Effector CD8-positive, alpha-beta T cell (primary cell): ENCODE measurements around the gene GRIN2C.

Source experiments
- DNase-seq: peaks from one replicate; lab custom pipeline; 2025; lab: John Stamatoyannopoulos, UW

The GRIN2C gene

GRCh38 chr17:74822335-74822938, 37.2 kb downstream of the GRIN2C start:
- no peak for DNase-seq

GRCh38 chr17:74821655-74822334, 37.9 kb downstream of the GRIN2C start:
- no peak for DNase-seq

- no peak for DNase-seq
These were observed 39.8 kb downstream of the GRIN2C start for GRCh38 chr17:74819801-74820436.

- DNase-seq = no peak
These were observed 41.3 kb downstream of the GRIN2C start for GRCh38 chr17:74818291-74818938.

GRCh38 chr17:74816905-74817620, 42.6 kb downstream of the GRIN2C start:
- DNase-seq = no peak

GRCh38 chr17:74815550-74816370, 43.9 kb downstream of the GRIN2C start:
- DNase-seq = no peak

GRCh38 chr17:74815067-74815466, 44.6 kb downstream of the GRIN2C start:
- no peak for DNase-seq

GRCh38 chr17:74814453-74814852, 45.2 kb downstream of the GRIN2C start:
- no peak for DNase-seq

- DNase-seq = no peak
These were observed 47.3 kb downstream of the GRIN2C start for GRCh38 chr17:74812109-74813009.

- DNase-seq = no peak
These were observed 48.8 kb downstream of the GRIN2C start for GRCh38 chr17:74810699-74811485.

- no peak for DNase-seq
These were observed 50.8 kb downstream of the GRIN2C start for GRCh38 chr17:74808714-74809430.

GRCh38 chr17:74807925-74808324, 51.8 kb downstream of the GRIN2C start:
- DNase-seq = no peak

- no peak for DNase-seq
These were observed 52.2 kb downstream of the GRIN2C start for GRCh38 chr17:74807441-74807840.

GRCh38 chr17:74806334-74806733, 53.4 kb downstream of the GRIN2C start:
- DNase-seq = no peak

- no peak for DNase-seq
These were observed 54.1 kb downstream of the GRIN2C start for GRCh38 chr17:74805591-74805991.

- DNase-seq = no peak
These were observed 55.0 kb downstream of the GRIN2C start for GRCh38 chr17:74804683-74805082.

- no peak for DNase-seq
These were observed 55.7 kb downstream of the GRIN2C start for GRCh38 chr17:74803971-74804370.

- no peak for DNase-seq
These were observed 56.2 kb downstream of the GRIN2C start for GRCh38 chr17:74803388-74803930.
